HG02884 (cell line): ENCODE results near the gene PIP5K1C.
"Not testable (repeated sequence)": the region's sequence is repeated elsewhere in the genome, so short reads cannot be mapped to it uniquely, and the experiment has no call there.

Experiments used
- ATAC-seq: cut with Tn5 transposase; IDR thresholded peaks from one replicate; pipeline ENCODE4 v1.9.1; 2021; ENCODE audit warnings: mild to moderate bottlenecking, moderate library complexity; ENCODE audit not compliant: unreplicated experiment

Gene PIP5K1C

GRCh38 chr19:3648037-3648905 is 52.0 kb downstream of the PIP5K1C start:
- no peak for ATAC-seq

- not testable (repeated sequence) for ATAC-seq
These were observed 53.2 kb downstream of the PIP5K1C start for GRCh38 chr19:3647102-3647501.

DNA sequence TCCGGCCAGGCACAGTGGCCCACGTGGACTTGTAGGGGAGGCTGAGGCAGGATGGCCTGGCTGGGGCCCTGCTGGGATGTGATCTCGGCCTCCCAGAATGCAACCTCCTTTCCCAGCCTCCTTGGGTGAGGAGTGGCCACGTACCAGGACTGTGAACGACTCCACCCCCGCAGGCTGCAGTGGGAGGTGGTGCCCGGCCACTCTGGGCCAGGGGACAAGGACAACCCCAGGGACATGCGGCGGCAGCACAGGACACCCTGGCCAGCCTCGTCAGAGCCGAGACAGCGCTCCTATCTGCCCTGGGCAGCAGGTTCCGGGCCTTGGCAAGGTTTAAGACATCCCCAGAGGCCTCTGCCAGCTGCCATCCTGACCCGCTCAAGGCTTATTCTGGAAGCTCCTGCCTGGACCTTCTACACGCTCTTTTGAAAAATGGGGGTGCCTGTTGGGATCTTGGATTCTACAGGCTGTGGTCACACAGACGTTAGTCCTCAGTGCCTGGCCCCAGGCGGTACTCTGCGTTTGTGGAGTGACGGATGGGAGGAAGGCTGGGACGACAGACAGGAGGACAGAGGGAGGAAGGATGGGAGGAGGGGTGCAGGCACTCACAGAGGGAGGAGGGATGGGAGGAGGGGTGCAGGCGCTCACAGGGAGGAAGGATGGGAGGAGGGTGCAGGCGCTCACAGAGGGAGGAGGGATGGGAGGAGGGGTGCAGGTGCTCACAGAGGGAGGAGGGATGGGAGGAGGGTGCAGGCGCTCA is 53.8 kb downstream of the PIP5K1C start:
- ATAC-seq: no peak

DNA sequence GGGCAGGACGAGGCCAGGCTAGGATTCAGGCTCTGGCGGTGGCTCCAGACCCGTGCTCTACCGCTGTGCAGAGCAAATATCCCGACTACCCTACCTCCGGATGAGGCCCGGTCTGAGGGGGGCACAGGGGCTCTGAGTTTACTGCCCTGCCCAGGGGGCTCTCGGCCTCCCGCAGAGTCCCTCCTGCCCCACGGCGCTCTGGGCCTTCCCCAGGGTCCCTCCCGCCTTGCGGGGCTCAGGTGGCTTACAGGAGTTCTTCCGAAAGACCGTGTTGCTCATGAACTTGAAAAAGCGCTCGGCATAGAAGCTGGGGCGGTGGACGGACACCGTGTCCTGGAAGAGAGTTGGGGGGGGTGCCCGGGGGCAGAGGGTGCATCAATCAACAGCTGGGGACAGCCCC is 54.5 kb downstream of the PIP5K1C start:
- no peak for ATAC-seq

- ATAC-seq: no peak
These were observed 55.2 kb downstream of the PIP5K1C start for GRCh38 chr19:3645067-3645396.

DNA sequence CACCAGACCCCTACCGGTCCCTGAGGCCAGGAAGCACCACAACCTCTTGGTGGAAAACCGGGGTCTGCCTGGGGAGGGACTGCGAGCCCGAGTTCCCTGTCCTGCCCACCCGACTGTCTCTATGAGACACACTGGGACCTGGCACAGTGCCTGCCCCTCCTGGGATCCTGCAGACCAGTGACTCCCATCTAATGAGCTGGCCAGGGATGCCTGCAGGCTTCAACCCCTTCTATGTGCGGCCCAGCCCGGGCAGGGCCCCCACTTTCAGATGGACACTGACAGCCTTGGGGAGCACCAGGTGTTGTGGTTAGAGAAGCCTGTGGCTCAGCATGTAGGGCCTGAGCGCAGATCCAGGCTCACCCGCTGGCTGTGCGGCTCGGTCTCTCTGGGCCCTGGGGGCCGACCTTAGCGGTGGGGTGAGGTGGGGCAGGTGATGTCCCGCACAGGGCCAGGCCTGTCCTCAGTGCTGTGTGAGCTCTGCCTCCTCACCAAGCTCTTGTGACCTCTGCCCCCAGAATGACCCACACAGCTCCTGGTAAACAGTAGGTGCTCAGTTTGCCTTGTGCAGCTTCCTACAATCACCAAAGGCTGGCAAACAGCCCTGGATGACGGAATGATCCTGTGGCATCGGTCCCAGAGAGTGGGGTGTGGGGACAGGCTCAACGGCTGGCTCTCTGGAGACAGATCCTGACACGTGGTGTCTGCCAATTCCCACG is 55.8 kb downstream of the PIP5K1C start:
- no peak for ATAC-seq

DNA sequence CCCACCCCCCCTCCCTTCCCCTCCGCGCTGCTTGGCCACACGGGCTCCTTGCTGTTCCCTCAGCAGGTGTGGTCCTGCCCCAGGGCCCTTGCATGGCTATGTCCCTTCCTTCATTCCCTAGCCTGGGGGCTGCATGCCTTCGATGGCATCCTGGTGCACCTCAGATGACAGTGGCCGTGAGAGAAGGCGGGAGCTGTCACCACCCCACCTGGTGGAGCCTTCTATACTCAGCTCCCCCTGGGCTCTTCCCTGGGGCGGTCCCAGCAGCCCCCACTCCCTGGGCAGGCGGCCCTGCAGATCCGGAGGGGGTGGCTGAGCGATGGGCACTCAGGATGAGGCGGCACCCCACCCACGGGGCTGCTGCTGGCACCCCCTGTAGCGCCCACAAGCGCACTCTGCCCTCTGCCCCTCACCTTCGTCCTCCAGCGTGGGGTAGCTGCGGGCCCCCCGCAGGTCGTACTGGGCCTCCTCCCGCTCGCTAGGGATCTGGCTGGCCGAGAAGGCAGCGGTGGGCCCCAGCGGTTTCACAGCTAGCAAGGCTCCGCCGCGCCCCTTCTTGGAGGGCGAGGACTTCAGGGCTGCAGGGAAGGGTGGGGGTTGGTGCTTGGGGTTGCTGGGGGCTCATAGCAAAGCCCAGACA is 56.5 kb downstream of the PIP5K1C start:
- ATAC-seq: no peak

GRCh38 chr19:3642987-3643673 is 57.1 kb downstream of the PIP5K1C start:
- ATAC-seq: no peak

DNA sequence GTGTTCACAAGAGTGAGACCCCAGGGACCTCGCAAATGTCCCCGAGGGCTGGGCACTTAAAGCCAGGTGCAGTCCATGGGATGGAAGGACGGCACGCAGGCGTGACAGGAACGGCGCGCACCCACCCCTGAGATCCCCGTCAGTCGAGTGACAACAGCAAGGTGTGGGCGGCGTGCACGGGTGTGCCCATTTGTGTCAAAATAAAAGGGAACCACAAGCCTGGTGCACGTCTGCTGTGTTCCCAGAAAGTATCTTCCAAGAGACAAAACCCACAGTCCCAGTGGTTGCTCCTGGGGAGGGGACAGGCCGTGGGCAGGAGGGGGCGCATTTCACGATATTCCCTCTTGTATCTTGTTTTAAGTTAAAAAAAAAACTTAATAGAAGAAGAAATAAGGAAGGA is 58.0 kb downstream of the PIP5K1C start:
- no peak for ATAC-seq

- no peak for ATAC-seq
These were observed 58.6 kb downstream of the PIP5K1C start for GRCh38 chr19:3641515-3642269.

GRCh38 chr19:3639479-3639878 is 60.8 kb downstream of the PIP5K1C start:
- no peak for ATAC-seq

DNA sequence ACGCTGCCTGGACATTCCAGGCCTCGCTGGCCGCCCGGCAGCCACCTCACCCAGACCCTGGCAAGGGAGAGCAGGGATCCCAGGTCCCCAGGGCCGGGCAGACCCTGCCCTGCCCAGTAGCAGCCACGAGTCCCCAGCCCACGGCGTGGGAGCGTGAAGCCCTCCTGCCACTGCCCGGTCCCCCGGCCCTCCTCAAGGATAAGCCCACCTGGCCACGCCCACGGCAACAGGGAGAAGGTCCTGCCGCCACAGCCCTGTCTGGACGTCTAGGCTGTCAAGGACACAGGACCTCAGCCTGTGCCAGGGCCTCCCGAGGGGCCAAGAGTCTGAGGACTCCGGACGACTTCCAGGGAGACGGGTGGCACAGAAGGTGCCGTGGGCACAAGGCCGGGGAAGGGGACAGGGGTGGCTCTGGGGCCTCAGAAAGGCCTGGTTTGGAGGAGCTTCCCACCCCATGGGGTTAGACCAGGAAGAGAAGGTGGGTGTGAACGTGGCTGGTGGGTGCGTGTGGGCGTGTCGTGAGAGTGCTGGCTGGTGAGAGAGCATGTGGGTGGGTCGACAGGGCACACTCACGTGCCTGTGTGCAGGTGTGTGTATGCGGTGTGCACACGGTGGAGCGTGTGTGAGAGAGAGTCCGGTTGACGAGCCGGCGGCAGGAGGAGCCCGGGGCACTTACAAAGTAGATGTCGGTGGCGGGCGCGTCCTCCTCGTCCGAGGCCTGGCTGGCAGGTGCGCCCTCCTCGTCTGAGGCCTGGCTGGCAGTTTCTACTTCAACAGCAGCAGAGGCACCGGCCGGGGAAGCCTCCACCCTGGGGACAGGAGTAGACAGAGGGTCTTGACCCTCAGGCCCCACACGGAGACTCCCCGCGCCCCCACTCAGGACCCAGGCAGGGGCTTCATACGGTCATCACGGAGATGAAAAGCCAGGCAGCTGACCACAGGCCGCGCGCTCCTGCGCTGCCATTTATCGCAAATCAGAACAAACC is 61.8 kb downstream of the PIP5K1C start:
- ATAC-seq: no peak

DNA sequence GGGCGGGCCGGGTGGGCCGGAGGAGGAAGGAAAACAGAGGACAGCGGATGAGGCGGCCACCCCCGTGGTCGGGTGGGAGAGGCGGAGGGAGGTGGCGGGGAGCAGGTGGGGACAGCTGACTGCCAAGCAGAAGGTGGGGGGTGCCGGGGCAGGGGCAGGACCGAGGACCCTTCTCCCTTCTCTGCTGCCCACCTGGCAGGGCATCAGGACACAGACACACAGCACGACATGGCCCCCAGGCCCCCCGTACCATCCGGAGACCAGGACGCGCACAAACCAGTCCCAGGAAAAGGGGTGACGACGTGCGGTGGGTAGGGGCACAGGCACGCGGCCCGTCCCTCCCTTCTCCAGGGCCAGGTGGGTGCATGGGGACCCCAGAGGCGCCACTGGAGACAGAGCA is 62.6 kb downstream of the PIP5K1C start:
- ATAC-seq: no peak

- no peak for ATAC-seq
These were observed 63.3 kb downstream of the PIP5K1C start for GRCh38 chr19:3636962-3637361.

DNA sequence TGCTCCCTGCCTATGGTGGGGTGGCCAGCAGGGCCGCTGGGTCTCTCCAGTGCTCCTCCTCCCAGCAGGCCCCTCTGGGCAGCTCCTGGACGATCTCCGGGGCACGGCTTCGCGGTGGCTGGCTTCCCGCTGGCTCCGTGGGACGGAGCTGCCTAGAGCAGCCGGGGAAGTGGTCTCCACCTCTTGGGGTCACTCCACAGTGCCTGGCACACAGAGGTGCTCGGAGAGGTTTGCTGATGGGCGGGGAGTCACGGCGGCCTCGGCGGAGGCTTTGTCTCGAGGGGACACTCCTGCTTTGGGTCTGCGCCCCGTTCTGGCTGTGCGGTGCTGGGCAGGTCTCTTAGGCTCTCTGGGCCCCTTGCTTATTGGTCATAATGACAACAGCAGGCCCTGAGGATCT is 63.8 kb downstream of the PIP5K1C start:
- ATAC-seq: no peak

DNA sequence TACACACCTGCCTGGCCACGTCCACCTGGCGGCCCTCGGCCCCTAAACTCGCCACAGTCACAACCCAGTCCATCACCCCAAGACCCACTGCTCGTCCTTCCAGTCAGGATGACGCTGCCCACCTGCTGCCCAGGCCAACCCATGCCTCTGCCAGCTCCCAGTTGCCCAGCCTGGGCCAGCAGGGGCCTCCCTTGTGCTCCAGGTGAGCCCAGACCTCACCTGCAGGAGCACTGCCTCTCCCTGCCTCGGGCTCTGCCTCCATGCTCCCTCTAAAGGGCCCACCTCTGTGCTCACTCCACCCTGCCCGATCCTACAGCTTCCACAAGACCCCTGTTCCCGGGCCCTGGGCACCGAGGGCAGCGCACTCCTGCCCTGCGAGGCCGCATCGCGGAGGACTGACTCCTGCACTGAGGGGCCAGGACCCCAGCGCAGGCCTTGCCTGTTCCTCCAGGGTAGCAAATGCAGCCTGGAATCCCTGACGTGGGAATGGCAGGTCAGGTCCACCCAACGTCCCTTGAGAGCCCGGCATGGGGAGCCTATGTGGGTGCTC is 65.7 kb downstream of the PIP5K1C start:
- no peak for ATAC-seq

- no peak for ATAC-seq
These were observed 66.7 kb downstream of the PIP5K1C start for GRCh38 chr19:3633559-3633988.
